GM12892 (cell line): ENCODE measurements around the gene UIMC1.

Experiments
- POLR2A ChIP-seq: IDR thresholded peaks from 2 replicates; pipeline ENCODE4 v1.6.1; 2011; ENCODE audit warnings: low read depth, low read length, control low read depth
- POLR2AphosphoS5 ChIP-seq: IDR thresholded peaks from 2 replicates; pipeline ENCODE4 v1.6.1; 2011; ENCODE audit warnings: low read depth, low read length, control low read depth

DNA sequence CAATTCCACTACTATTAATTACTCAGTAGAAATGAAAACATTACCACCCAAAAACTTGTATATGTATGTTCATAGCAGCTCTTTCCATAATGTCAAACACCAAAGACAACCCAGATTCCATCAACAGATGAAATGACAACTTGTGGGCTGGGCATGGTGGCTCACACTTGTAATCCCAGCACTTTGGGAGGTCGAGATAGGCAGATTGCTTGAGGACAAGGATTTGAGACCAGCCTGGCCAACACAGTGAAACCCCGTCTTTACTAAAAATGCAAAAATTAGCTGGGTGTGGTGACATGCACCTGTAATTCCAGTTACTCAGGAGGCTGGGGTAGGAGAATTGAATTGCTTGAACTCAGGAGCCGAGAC, 11.5 kb downstream of the UIMC1 start:
- no peak for TF ChIP-seq POLR2AphosphoS5
- TF ChIP-seq POLR2A, result no peak
